ENCODE measurements around the gene FGFRL1. TPM values are rescaled to one million over a fixed set of nuclear protein-coding genes. Genes with fewer than 3 reads are reported as not detected.
A peak's percentile ranks its signal among the peaks of the same experiment; 100 is the strongest.
"Not testable (repeated sequence)": the region's sequence is repeated elsewhere in the genome, so short reads cannot be mapped to it uniquely, and the experiment has no call there.

The FGFRL1 gene
- total RNA-seq, 2 donors from 2014 or later: 38.7 to 50.4 TPM

DNA sequence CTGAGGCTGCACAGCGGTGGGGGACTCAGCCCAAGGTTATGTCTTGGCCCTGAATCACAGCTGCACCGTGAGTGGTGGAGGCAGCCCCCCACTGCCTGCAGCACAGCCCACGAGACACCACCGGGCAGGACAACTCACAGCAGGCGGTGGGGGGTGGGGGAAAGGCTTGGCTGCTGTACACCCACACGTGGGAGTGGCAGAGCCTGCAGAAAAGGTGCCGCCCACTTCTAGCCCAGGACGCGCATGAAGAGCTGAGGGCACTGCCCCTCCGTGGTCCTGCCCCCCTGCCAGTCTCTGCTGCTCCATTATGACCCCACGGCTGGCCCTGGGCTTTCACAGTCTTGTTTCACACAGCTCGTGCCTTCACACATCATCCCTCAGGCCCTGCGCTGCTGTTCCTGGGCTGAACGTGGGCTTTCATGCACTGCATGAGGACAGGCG, 40.8 kb downstream of the FGFRL1 start:
- no peaks in the 10 kb centered on the region for H3K36me3 ChIP-seq (replicated peaks in 1 of 2; ENCODE audit: insufficient read depth in 1 of 2, low read depth in 2 of 2)
- TF ChIP-seq, protein P1, sequence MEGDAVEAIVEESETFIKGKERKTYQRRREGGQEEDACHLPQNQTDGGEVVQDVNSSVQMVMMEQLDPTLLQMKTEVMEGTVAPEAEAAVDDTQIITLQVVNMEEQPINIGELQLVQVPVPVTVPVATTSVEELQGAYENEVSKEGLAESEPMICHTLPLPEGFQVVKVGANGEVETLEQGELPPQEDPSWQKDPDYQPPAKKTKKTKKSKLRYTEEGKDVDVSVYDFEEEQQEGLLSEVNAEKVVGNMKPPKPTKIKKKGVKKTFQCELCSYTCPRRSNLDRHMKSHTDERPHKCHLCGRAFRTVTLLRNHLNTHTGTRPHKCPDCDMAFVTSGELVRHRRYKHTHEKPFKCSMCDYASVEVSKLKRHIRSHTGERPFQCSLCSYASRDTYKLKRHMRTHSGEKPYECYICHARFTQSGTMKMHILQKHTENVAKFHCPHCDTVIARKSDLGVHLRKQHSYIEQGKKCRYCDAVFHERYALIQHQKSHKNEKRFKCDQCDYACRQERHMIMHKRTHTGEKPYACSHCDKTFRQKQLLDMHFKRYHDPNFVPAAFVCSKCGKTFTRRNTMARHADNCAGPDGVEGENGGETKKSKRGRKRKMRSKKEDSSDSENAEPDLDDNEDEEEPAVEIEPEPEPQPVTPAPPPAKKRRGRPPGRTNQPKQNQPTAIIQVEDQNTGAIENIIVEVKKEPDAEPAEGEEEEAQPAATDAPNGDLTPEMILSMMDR (IDR thresholded peaks at IDR 0.05): no peak
- TF ChIP-seq POLR2A (IDR thresholded peaks at IDR 0.05): no peak
- H3K9me3 ChIP-seq: no peaks in the 10 kb centered on the region
- H3K4me1 ChIP-seq: peaks cover 19% of the 10 kb centered on the region
- no peak overlapping the region for H3K4me3 ChIP-seq
- no peaks in the 10 kb centered on the region for H3K27me3 ChIP-seq
- intact Hi-C loops (cut with DNase I): no loop called here
- whole genome bisulfite sequencing, 2 donors: 67 to 83% methylated on average over 7 to 14 of the region's 15 CpGs
- DNase-seq: no peak
- no peak for ATAC-seq
- no peak overlapping the region for H3K27ac ChIP-seq

GRCh38 chr4:1053080-1053661, 41.7 kb downstream of the FGFRL1 start:
- Histone ChIP-seq H3K27ac (no peak overlapping the region), H3K4me3 (no peak overlapping the region), H3K36me3 (replicated peaks in 1 of 2; ENCODE audit: insufficient read depth in 1 of 2, low read depth in 2 of 2) (no peaks in the 10 kb centered on the region), H3K4me1 (peaks cover 10% of the 10 kb centered on the region), H3K27me3 (no peaks in the 10 kb centered on the region), H3K9me3 (no peaks in the 10 kb centered on the region)
- ATAC-seq (peak; percentile 47), DNase-seq (peak in 1 of 4 donors; percentile 36)
- 30 to 40% methylated on average over 23 to 24 of the region's 24 CpGs for WGBS, 2 donors
- TF ChIP-seq, protein P1 (IDR thresholded peaks at IDR 0.05): no peak
- TF ChIP-seq POLR2A (IDR thresholded peaks at IDR 0.05): no peak
- intact Hi-C loops (cut with DNase I): no loop called here

DNA sequence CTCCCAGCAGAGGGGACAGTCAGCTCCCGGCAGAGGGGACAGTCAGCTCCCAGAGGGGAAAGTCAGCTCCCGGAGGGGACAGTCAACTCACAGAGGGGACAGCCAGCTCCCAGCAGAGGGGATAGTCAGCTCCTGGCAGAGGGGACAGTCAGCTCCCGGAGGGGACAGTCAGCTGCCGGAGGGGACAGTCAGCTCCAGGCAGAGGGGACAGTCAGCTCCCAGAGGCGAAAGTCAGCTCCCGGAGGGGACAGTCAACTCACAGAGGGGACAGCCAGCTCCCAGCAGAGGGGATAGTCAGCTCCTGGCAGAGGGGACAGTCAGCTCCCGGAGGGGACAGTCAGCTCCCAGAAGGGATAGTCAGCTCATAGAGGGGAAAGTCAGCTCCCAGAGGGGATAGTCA, 42.5 kb downstream of the FGFRL1 start:
- 65 to 68% methylated on average over 5 to 7 of the region's 7 CpGs for WGBS, 2 donors
- ATAC-seq, H3K27me3 ChIP-seq: not testable (repeated sequence)

DNA sequence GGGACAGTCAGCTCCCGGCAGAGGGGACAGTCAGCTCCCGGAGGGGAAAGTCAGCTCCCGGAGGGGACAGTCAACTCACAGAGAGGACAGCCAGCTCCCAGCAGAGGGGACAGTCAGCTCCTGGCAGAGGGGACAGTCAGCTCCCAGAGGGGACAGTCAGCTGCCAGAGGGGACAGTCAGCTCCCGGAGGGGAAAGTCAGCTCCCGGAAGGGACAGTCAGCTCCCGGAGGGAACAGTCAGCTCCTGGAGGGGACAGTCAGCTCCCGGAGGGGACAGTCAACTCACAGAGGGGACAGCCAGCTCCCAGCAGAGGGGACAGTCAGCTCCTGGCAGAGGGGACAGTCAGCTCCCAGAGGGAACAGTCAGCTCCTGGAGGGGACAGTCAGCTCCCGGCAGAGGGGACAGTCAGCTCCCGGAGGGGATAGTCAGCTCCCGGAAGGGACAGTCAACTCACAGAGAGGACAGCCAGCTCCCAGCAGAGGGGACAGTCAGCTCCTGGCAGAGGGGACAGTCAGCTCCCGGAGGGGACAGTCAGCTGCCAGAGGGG, 43.3 kb downstream of the FGFRL1 start:
- H3K4me3 ChIP-seq; H3K36me3 ChIP-seq (replicated peaks in 1 of 2; ENCODE audit: insufficient read depth in 1 of 2, low read depth in 2 of 2); intact Hi-C loops (cut with DNase I); H3K27me3 ChIP-seq; ATAC-seq; H3K9me3 ChIP-seq; H3K27ac ChIP-seq: not testable (repeated sequence)
- WGBS, 2 donors: 38 to 59% methylated on average over 2 of the region's 11 CpGs
- H3K4me1 ChIP-seq: peaks cover 10% of the 10 kb centered on the region
- peak in 1 of 4 donors; percentile 2 for DNase-seq

More for the DNA sequence above, 42.5 kb downstream of the FGFRL1 start:
- H3K27ac ChIP-seq; DNase-seq; H3K36me3 ChIP-seq (replicated peaks in 1 of 2; ENCODE audit: insufficient read depth in 1 of 2, low read depth in 2 of 2); H3K4me3 ChIP-seq; H3K9me3 ChIP-seq; intact Hi-C loops (cut with DNase I): not testable (repeated sequence)
- peaks cover 10% of the 10 kb centered on the region for H3K4me1 ChIP-seq

DNA sequence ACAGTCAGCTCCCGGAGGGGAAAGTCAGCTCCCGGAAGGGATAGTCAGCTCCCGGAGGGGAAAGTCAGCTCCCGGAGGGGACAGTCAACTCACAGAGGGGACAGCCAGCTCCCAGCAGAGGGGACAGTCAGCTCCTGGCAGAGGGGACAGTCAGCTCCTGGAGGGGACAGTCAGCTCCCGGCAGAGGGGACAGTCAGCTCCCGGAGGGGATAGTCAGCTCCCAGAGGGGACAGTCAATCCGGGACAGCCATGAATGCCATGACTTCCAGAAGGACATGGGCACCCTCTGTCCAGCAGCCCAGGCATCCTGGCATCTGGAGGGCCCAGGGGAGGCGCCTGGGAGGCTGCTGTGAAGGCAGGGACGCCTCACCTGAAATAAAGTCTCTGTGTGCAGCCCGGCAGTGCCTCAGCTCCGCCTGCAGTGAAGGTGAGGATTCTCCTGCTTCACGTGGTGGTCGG, 43.8 kb downstream of the FGFRL1 start:
- H3K9me3 ChIP-seq; H3K27ac ChIP-seq; H3K36me3 ChIP-seq (replicated peaks in 1 of 2; ENCODE audit: insufficient read depth in 1 of 2, low read depth in 2 of 2); intact Hi-C loops (cut with DNase I); H3K27me3 ChIP-seq; H3K4me3 ChIP-seq; ATAC-seq: not testable (repeated sequence)
- peak in 1 of 4 donors; percentile 4 for DNase-seq
- H3K4me1 ChIP-seq: peaks cover 10% of the 10 kb centered on the region
- 59 to 66% methylated on average over 9 to 13 of the region's 13 CpGs for WGBS, 2 donors

GRCh38 chr4:1055721-1056590, 44.5 kb downstream of the FGFRL1 start:
- DNase-seq (peak in 1 of 4 donors; percentile 23), ATAC-seq (no peak)
- no peak overlapping the region for H3K4me3 ChIP-seq
- H3K27me3 ChIP-seq: no peaks in the 10 kb centered on the region
- no peaks in the 10 kb centered on the region for H3K9me3 ChIP-seq
- intact Hi-C loops (cut with DNase I): no loop called here
- no peaks in the 10 kb centered on the region for H3K36me3 ChIP-seq (replicated peaks in 1 of 2; ENCODE audit: insufficient read depth in 1 of 2, low read depth in 2 of 2)
- peaks cover 10% of the 10 kb centered on the region for H3K4me1 ChIP-seq
- WGBS, 2 donors: 49 to 76% methylated on average over 25 to 34 of the region's 34 CpGs
- TF ChIP-seq, protein P1 (IDR thresholded peaks at IDR 0.05): no peak
- TF ChIP-seq POLR2A (IDR thresholded peaks at IDR 0.05): peak in 1 of 3 donors; percentile 10
- H3K27ac ChIP-seq: no peak overlapping the region
